GM18511 (cell line): Measurements from ENCODE around the gene TFB1M.
A peak's percentile ranks its signal among the peaks of the same experiment; 100 is the strongest.

ENCODE experiments used
- ATAC-seq: cut with Tn5 transposase; IDR thresholded peaks from one replicate; pipeline ENCODE4 v1.9.1; 2021; ENCODE audit warnings: mild to moderate bottlenecking, moderate library complexity; ENCODE audit not compliant: unreplicated experiment

TFB1M gene

DNA sequence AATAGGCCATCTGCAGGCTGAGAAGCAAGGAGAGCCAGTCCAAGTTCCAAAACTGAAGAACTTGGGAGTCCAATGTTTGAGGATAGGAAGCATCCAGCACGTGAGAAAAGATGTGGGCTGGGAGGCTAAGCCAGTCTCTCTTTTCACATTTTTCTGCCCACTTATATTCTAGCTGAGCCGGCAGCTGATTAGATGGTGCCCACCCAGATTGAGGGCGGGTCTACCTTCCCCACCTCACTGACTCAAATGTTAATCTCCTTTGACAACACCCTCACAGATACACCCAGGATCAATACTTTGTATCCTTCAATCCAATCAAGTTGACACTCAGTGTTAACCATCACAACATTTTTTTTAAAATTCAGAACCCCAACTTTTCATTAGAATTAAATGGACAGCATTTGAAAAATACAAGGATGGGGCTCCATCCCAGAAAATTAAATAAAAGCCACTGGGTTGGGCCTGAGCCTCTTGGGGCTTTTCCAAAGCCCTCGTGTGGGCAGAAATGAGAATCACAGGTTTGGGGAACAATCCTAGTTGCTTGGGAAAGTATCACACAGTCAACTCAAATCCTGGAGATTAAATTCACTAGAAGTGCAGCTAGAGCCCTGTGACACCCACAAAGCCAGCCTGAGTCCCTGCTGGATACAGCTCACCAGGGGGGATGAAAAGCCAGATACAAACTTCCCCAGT is 48.3 kb downstream of the TFB1M start:
- ATAC-seq, result no peak

DNA sequence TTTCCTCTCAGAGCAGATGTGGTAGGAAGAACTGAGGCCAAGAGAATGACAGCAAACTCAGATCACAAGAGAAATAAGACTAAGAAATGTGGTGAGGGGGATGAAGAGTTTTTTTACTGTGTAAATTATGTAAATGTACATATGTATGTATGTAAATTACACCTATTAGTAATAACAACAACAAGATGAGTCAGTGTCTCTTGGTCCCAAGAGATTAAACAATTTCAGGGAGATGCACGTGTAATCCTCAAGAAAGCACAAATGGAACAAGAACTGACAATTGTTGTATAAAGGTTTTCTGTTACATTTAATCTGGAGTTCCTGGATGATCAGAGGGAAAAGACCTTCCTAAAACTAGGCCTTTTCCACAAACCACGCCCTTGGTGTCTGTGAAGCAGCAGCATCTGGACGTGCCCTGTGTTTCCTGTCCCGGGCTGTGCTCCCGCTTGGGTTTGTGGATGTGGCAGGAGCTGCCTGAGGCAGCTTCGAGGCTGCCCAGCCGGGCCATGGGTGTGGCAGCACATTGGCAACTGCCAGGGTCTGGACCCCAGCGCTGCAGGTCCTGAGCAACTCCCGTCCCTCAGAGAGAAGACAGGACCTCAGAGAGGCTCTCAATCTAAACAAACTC is 49.5 kb downstream of the TFB1M start:
- ATAC-seq, result no peak

DNA sequence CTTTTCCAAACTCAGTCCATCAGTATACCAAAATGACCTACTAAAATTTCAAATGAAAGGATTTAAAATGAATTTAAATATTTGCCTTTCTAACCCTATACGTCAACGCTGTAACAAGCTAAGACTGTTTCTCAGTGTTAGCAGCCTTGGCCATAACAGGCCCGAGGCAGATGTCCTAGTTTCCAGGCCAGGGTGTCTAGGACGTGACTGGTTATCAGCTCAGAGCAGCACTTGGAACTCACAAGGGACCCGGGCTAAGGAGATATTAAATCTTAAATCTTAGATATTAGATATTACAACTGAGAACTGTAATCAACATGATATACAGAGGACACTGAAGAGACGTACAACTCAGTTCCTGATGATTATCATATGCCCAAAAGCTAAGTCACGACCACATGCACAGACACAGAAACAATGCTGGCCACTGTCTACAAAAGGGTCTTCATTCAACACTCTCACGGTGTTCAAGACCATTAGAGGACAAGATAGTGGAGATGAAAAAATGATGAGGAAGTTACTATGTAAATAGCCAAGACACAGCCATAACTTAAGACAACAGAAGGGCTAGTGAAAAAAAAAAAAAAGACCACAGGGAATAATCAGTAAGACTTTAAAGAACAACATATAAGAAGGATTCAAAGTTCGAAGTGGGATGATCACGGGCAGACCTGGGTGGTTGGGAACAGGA is 50.8 kb downstream of the TFB1M start, which contains the start of gene CLDN20:
Gene CLDN20, plus strand, starts transcription at position 641 of the 691 bp plus-strand sequence. CDS start 11,707 bp downstream, outside the sequence.
- ATAC-seq, result no peak

DNA sequence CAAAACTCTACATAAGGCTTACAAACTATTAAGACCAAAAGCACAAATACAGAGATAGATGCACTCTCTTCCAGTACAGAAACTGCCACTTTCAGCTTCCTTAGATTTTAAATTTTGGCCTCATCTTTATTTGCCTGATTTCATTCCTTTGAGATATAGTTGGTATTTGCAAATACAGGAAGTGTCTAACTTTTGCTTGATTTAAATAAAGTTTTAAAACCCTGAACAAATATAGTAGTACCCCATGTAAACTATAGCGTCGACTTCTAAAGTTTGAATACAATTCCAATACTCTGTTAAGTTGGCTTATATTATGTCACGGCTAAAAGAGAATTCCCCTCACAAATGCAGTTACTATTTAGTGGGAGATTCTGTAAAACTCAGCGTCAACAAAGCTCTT is 51.6 kb downstream of the TFB1M start:
- no peak for ATAC-seq

DNA sequence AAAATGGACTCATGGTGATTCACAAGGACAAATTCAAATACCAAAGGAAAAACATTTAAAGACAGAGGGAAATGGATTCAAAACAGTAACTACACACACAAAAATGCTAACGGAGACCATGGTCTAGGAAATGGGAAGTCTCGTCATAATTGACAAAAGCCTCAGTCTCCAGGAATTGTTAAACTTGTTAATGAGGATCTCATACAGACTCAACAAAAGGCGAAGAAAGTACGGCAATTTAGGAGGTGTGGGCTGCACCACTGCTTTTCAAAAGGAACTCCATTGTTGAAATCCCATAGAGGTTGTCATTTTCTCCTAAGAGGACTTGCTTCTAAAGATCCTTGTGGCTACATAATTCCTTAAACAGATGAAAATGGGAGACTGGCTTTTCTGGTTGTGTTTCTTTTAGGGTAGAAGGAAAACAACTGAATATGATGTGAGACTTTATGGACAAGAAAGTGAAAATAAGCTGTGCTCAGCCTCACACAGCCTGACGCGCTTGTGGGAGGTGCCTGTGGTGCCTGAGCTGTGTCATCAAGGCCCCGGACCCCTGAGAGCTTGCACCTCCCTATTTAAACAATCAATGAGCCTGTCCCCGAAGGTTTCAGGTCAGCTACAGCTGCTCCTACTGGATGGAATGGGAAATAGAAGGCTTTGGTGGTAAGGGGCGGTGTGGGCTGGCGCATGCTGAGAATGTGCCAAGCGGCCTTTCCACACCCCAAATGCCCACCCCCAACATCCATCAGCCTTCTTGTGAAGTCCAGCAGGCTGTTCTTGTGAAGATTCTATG is 53.0 kb downstream of the TFB1M start:
- no peak for ATAC-seq

DNA sequence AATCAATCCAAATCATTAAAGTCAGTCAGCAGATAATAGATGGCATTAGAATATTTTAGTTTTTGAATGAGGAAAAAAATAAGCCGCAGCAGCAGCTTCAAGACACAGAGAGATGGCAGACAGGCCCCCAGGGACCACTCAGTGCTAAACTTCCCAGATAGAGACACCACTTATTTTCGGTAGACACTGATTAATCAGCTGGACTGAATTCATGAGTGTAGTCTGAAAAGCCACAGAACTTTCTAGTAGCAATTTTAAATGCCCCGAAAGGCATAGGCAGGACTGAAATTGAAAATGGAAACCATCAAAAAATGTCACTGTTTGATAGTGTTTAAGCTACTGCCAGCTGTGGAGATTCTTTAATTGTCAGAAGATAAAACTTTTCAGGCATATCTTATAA is 53.6 kb downstream of the TFB1M start:
- peak; percentile 69 for ATAC-seq

DNA sequence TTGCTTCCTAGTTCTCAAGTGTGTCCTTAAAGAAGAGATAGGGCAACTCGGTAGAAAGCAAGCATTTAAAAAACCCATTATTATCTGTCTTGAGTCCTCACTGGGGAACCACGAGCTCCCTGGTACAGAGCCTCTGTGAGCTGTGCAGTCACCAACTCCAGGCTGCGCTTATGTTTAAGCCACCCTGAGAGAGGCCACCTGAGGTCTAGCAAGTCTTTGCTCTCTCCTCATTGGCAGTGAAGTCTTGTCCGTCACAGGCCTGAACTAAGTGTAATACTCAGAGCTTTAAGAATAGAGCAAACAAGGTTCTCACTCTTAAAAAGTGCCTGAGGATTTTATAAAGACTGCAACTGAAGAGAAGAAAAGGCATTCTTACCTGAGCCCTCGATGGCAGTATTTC is 54.4 kb downstream of the TFB1M start:
- ATAC-seq, result no peak

DNA sequence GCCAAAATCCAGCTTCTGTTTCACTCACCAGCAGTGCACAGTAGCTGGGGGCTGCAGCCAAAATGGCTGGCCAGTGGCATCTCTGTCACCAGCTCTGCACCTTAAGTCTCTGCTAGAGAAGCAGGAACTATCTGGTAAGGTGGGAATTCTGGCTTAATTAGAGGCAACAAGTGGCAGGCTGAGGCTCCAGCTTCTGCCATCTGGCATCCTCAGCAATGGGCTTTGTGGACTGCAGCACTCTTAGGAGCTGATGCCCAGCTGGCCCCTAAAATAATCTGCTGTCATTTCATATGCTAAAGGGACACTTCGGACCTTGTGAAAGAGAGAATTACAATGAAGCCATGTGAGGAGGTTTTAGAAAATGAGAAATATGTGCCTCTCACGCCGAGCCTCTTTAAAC is 55.1 kb downstream of the TFB1M start:
- no peak for ATAC-seq

DNA sequence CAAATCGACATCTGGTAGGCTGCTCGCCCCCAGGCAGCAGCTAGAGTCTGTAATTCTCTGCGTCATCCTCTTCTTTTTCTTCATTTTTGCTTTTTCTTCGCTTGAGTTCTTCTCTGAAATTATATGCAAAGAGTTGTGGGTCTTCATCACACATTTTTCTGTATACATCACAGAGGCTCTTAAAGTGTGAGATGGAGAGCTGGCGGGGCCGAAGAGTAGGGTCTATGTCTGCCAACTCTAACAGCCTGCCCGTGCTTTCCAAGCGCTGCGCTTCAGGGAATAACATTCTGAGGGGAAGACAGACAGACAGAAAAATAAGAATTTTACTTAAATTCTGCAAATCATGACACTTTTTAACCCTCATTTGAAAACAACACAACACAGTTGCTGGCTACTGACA is 56.5 kb downstream of the TFB1M start:
- ATAC-seq, result no peak

DNA sequence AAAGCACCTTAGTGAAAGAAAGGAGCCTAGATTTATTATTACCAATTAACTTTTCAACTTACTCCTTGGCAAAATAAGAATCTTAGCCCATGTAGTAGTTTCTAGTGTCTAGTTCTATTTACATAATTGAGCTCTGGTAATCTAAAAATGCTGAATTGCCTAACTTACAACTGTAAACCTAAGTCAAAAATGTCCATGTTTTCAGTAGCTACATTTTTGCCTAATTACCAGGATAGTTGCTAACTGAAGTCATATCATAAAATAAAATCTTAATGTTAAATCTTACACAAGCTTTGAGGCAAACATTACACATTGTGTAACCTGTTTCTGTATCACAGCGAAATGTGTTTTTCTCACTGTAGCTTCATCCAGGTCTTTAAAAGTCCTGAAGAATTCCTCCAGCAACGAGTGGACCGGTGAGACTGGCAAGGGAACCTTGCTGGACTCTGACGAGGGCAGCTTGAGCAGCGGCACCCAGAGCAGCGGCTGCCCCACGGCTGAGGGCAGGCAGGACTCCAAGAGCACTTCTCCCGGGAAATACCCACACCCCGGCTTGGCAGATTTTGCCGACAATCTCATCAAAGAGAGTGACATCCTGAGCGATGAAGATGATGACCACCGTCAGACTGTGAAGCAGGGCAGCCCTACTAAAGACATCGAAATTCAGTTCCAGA is 58.0 kb downstream of the TFB1M start:
- ATAC-seq, result no peak

DNA sequence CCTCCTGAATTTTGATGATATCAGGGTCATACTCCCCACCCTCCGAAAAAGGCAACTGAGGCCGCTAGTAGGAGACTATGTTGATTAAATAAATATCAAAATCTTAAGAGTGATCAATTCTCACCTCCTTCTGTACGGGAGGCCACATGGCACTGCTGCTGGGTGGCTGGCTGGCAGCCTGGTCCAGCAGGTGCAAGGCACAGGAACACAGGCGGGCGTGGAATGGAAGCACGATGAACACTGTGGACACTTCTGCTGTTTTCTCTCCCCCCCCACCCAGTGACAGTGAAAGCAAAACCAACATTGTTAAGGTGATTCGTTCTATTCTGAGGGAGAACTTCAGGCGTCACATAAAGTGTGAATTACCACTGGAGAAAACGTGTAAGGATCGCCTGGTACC is 60.1 kb downstream of the TFB1M start:
- ATAC-seq, result no peak

DNA sequence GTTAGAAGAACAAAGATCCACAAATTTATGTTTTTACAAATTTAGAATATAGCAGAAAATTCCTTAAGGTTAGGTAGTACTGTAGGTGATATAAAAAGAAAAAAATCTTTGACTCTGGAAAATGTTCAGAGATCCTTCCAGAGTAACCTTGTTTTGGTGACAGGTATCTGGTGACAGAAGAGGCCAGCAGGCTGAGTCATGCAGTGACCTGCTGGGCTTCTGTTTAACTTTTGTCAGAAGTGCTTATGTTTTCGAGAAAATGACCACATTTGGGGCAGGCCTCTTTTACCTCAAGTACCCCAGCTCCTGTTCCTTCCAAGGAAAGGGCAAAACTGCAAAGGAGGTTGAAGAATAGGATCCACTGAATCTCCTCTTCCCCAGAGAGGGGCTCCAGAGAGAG is 60.9 kb downstream of the TFB1M start:
- no peak for ATAC-seq

DNA sequence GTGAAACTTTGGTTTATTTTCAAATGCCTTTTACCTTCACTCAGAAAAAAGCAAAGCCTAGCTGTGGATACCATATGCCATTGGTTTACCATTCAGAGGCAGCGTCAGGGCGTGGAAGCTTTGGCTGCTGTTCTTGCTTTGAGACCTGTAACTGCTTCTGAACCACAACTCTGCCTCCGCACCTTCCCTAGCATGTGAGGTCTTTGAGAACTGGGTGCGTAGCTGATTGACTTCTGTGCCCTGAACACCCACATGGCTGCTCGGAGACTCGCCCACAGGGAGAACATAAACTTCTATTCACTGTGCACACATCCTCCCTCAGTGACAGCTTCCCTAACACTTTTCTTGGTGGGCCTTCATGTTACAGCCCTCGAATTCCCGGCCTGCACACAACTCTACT is 61.7 kb downstream of the TFB1M start:
- no peak for ATAC-seq

DNA sequence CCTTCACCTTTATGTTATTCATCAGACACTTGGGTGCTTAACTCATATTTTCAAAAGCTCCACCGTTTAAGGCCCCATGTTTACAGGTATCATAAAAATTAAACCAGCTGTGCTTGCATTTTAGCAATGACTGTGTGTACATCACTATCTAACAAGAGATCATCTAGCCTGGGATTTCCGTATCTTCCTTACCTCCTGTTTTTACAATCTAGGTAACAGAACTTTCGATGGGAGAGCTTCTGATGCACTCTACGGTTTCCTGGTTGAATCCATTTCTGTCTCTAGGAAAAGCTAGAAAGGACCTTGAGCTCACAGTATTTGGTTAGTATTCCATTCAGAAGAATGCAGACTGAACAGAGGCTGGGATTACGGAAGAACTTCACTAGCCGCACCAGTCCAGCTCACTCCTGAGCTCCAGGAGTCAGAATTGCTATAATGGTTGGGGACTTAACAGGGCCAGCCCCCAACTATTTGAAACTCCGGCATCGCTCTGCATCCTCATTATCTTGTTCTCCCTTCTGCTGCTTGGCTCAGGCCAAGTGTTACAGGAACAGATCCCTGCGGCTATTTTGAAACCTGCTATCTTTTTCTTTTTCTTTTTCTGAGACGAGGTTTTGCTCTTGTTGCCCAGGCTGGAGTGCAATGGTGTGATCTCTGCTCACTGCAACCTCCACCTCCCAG is 63.4 kb downstream of the TFB1M start:
- ATAC-seq, result no peak

DNA sequence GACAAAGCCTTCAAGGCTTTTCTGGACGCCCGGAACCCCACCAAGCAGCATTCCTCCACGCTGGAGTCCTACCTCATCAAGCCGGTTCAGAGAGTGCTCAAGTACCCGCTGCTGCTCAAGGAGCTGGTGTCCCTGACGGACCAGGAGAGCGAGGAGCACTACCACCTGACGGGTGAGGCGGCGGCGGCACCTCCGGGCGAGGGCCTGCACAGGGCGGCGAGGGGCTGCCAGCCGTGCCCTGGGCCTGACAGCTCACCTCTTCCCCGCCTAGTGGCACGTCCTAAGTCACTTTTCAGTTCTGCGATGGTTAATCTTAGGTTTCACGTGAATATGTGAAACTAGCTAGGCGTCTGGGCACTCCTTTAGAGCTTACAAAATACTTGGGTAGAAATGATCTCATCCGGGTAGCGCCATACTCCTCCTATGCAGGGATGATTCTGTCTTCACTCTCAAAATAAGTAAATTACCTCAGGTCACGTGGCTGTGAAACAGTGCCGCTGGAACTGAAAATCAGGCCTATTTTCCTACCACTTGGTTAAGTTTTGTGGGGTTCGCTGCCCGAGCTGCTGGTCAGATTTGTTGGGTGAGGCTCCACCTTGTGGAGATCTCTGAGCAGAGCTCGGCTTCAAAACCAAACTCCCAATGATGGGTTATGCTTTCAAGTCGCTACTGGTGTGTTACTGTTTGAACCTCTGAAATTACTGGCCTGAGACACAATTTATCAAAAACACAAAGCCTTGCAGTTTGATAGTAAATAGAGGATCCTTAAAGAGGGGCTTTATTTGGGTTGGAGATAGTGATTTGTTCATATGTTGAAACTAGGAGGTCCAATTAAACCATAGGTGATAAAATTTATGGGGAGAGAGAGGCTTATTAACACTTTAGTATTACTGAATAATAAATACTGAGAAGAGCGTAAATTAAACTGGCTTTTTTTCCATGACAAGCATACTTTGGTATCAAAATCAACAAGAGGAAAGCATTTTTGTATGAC is 66.0 kb downstream of the TFB1M start:
- no peak for ATAC-seq

DNA sequence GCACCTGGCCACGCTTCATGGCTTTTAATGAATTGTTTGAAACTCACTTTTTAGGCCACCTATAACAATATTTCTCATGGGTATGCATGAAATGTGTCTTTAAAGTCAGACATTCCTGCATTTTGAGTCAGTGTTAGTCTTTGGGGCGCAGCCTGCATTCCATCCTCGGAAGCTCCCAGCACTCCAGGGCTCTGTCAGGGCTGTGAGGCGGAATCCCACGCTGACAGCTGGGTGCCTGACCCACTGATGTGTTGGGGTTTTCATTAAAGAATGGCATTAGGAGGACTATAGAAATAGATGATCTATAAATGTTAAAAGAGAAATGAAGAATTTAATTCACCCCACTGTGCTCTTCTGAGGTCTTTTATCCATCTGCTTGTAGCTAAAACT is 66.7 kb downstream of the TFB1M start:
- no peak for ATAC-seq

DNA sequence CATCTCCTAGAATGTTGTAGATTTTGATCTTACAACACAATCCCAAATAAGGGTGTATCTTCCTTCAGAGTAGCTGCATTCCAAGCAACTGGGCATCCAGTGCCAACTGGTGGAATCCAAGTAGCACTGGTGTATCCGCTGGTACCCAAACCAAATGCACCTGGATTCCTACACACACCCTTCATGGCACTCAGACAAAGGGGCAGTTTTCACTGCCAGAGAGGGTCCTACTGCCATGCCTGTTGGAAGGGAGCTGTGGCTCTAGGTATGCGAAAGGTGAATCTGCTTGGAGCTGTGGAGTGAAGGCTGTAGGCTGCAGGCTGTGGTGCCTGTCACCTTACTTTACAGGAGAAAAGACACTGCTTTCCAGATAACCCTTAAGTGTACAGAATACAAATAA is 67.5 kb downstream of the TFB1M start:
- ATAC-seq, result no peak

DNA sequence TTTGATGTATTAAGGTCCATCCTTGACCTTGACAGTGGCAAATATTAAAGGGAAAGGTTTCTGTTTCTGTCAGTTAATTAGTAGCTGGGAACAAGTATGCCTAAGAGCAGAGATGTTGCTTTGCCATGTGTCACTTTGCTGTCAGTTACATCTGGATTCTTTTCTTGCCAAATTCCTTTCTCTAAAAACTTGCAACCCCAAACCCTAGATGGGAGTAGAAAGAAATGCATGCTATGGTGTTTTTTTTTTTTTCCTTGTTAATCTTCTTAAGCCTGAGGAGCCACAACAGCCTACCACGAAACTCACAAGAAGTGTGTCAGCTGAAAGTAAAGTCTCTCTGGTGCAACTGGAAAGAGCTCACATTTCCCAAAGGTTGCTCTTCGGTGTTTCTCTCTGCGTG is 68.5 kb downstream of the TFB1M start:
- no peak for ATAC-seq

DNA sequence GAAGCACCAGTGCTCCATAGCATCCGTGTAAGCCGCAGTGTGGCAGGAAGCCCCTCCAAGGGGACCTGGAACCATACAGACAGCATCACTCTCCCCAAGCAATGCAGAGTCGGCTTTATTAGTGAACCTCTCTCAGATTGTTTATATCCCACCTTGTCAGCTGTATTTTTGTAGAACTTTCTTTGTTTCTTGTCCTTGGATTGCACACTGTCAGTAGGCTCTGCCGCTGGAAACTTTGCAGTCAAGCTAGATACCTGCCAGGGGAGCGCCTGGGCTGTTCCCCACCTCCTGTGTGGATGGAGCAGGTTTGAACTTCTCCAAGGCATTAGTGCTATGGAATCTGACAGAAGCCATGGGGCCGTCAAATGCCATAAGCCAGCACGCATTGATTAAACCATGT is 69.1 kb downstream of the TFB1M start:
- ATAC-seq, result no peak
